ENCODE results near the gene HMCN2.

The HMCN2 gene, protein sequence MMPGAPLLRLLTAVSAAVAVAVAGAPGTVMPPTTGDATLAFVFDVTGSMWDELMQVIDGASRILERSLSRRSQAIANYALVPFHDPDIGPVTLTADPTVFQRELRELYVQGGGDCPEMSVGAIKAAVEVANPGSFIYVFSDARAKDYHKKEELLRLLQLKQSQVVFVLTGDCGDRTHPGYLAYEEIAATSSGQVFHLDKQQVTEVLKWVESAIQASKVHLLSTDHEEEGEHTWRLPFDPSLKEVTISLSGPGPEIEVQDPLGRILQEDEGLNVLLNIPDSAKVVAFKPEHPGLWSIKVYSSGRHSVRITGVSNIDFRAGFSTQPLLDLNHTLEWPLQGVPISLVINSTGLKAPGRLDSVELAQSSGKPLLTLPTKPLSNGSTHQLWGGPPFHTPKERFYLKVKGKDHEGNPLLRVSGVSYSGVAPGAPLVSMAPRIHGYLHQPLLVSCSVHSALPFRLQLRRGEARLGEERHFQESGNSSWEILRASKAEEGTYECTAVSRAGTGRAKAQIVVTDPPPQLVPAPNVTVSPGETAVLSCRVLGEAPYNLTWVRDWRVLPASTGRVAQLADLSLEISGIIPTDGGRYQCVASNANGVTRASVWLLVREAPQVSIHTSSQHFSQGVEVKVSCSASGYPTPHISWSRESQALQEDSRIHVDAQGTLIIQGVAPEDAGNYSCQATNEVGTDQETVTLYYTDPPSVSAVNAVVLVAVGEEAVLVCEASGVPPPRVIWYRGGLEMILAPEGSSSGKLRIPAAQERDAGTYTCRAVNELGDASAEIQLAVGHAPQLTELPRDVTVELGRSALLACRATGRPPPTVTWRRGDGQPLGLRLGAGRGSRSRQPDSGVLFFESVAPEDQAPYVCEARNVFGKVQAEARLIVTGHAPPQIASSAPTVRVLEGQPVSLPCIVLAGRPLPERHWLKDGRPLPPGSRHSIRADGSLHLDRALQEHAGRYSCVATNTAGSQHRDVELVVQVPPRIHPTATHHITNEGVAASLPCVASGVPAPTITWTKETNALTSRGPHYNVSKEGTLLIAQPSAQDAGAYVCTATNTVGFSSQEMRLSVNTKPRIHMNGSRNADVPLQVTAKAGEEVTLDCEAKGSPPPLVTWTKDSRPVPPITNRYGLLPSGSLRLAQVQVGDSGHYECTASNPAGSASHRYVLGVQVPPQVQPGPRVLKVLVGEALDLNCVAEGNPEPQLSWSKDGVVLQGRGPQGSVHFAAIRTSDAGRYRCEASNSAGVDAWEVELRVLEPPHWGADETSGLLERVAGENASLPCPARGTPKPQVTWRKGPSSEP (N-terminal part only)

DNA sequence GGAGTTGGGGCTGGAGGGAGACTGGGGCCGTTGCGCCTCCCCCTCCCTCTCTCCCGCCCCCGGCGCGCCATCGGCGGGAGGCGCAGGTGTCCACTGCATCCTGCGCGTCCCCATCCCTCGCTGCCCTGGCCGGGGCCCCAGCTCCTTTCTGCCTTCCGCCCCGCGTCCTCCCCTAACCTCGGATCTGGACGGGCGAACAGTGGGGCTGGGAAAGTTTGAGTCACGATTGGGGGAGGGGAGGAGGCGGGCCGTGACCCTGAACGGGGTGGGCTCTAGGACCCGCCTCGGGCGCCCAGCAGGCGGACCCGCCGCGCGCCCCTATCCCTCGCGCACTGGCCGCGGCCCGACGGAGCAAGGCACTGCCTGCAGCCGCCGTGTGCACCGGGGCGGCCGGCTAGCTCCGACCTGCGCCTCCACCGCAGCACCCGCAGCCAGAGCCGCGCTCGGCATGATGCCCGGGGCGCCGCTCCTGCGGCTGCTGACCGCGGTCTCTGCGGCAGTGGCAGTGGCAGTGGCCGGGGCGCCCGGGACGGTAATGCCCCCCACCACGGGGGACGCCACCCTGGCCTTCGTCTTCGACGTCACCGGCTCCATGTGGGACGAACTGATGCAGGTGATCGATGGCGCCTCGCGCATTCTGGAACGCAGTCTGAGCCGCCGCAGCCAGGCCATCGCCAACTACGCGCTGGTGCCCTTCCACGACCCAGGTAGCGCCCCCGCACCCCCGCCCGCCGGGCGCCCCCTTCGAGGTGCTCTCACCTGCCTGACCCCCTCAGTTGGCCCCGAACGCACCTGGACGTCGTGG lies at the start of gene HMCN2:
Gene HMCN2 (plus strand): TSS at position 330 of the 805 bp plus-strand sequence. CDS start 119 bp downstream, at position 449.
- H3K4me3 ChIP-seq (ENCODE audit: low read depth, low read length), result no peak within 1 kb of the TSS
- TF ChIP-seq, protein P1, sequence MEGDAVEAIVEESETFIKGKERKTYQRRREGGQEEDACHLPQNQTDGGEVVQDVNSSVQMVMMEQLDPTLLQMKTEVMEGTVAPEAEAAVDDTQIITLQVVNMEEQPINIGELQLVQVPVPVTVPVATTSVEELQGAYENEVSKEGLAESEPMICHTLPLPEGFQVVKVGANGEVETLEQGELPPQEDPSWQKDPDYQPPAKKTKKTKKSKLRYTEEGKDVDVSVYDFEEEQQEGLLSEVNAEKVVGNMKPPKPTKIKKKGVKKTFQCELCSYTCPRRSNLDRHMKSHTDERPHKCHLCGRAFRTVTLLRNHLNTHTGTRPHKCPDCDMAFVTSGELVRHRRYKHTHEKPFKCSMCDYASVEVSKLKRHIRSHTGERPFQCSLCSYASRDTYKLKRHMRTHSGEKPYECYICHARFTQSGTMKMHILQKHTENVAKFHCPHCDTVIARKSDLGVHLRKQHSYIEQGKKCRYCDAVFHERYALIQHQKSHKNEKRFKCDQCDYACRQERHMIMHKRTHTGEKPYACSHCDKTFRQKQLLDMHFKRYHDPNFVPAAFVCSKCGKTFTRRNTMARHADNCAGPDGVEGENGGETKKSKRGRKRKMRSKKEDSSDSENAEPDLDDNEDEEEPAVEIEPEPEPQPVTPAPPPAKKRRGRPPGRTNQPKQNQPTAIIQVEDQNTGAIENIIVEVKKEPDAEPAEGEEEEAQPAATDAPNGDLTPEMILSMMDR (IDR thresholded peaks at IDR 0.05; ENCODE audit: low read depth, low read length, missing control alignments), result no peak
- DNase-seq (ENCODE audit: low read depth), result no peak

DNA sequence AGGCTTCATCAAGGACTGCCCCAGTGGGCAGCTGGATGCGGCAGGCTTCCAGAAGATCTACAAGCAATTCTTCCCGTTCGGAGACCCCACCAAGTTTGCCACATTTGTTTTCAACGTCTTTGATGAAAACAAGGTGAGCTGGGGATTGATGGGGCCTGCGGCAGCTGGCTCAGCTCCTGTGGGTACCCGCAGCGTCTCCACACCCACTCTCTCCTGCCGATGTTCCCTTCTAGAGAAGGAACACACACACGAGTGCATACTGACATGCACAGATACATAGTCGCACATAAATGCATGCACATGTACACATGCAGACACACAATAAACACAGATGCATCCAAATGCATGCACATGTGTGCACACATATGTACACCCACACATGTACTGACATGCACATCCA lies 47.7 kb upstream of the HMCN2 start:
- TF ChIP-seq, protein P1 (IDR thresholded peaks at IDR 0.05; ENCODE audit: low read depth, low read length, missing control alignments), result no peak
- H3K4me3 ChIP-seq (ENCODE audit: low read depth, low read length), result no peak overlapping the region
- DNase-seq (ENCODE audit: low read depth), result no peak

DNA sequence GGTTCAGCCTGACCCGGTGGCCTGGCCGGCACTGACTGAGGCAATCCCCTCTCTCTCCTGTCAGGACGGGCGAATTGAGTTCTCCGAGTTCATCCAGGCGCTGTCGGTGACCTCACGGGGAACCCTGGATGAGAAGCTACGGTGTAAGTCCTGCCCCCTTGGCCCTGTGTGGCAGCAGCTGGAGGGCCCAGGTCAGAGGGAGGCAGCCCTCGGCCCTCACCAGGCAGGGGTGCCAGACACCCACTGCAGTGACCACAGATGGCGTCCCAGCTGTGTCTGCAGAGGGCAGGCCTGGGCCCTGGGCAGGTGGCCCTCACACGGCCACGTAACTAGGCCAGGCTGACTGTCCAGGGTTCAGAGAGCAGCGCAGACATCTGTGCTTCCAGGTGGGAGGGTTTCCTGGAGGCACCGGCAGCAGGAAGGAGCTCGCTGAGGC lies 45.9 kb upstream of the HMCN2 start:
- TF ChIP-seq, protein P1 (IDR thresholded peaks at IDR 0.05; ENCODE audit: low read depth, low read length, missing control alignments), result no peak
- DNase-seq (ENCODE audit: low read depth), result no peak
- no peak overlapping the region for H3K4me3 ChIP-seq (ENCODE audit: low read depth, low read length)

DNA sequence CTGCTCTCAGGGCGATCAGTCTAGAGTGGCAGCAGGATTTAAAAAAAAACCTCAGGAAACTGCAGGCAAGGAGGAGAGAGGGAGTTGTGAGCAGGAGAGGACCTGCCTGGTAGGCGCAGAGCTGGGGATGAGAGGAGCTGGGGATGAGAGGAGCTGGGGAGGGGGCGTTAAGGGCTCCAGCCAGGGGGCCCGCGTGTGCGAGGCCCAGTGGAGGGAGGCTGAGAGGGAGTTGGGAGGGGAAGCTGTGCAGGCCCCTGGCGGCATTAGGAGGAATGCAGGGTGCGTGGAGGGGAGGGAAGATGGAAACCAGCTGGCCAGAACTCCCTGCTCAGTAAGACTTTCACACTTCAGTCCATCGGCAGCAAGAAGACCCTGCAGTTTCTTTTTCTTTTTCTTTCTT lies 45.2 kb upstream of the HMCN2 start:
- no peak for DNase-seq (ENCODE audit: low read depth)
- H3K4me3 ChIP-seq (ENCODE audit: low read depth, low read length), result no peak overlapping the region
- TF ChIP-seq, protein P1 (IDR thresholded peaks at IDR 0.05; ENCODE audit: low read depth, low read length, missing control alignments), result no peak

DNA sequence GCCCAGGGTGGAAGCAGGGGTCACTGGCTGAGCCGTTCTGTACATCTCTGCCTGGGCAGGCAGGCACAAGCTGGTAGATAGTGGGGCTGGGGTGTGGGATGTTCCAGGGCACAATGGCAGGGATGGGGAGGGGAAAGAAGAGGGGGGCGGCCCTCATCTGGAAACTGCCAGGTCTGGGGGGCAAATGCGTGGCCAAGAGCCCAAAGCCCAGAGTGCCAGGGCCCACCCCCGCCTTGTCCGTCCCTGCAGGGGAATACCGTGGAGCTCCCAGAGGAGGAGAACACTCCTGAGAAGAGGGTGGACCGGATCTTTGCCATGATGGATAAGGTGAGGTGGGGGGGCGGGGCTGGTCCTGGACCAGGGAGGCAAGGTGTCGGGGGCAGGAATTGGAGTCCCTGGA lies 42.7 kb upstream of the HMCN2 start:
- TF ChIP-seq, protein P1 (IDR thresholded peaks at IDR 0.05; ENCODE audit: low read depth, low read length, missing control alignments), result no peak
- H3K4me3 ChIP-seq (ENCODE audit: low read depth, low read length), result no peak overlapping the region
- DNase-seq (ENCODE audit: low read depth), result no peak

DNA sequence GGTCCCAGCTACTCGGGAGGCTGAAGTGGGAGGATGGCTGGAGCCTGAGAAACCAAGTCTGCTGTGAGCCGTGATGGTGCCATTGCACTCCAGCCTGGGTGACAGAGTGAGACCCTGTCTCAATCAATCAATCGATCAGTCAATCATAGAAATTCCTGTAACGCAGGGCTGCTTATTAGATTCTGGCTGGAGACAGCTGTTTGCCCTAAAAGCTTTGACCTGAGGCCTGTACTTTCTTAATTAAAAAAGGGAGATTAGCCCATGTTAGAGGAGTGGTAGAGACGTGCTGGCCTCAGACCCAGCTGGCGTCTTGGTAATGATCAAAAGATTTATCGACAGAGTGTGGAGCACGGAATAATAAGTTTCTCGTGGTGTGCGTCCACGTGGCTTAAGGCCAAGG lies 40.5 kb upstream of the HMCN2 start:
- DNase-seq (ENCODE audit: low read depth), result no peak
- TF ChIP-seq, protein P1 (IDR thresholded peaks at IDR 0.05; ENCODE audit: low read depth, low read length, missing control alignments), result no peak
- H3K4me3 ChIP-seq (ENCODE audit: low read depth, low read length), result no peak overlapping the region
